Aorta (tissue), 5 donors: ENCODE measurements around the gene NPW. TPM values are rescaled to one million over a fixed set of nuclear protein-coding genes. Genes with fewer than 3 reads are reported as not detected.
"Not testable (repeated sequence)": the region's sequence is repeated elsewhere in the genome, so short reads cannot be mapped to it uniquely, and the experiment has no call there.

Experiments used
- ATAC-seq: fragments of 200-7000 bp; cut with Tn5 transposase; one replicate; pipeline ENCODE4 v1.9.1; 2022; ENCODE audit warnings: moderate library complexity; ENCODE audit not compliant: low FRiP score
- DNase-seq, 2 donors: peaks; one replicate each; pipeline ENCODE4 v3.0.0-alpha.2; 2020
- H3K27ac ChIP-seq, 2 donors: one replicate each; pipeline ENCODE4 v1.5.1; 2013; ENCODE audit warnings: low read length in 2 of 2, mild to moderate bottlenecking in 2 of 2, moderate library complexity in 2 of 2, control low read depth in 1 of 2, inconsistent platforms in 1 of 2, low read depth in 1 of 2
- H3K27me3 ChIP-seq, 2 donors: one replicate each; pipeline ENCODE4 v1.6.1; 2013; ENCODE audit warnings: control low read depth in 1 of 2, low read length in 1 of 2, mild to moderate bottlenecking in 1 of 2, moderate library complexity in 1 of 2; ENCODE audit not compliant: insufficient read depth in 2 of 2, control insufficient read depth in 1 of 2
- H3K36me3 ChIP-seq, 2 donors: one replicate each; pipeline ENCODE4 v1.6.1; 2013; ENCODE audit warnings: control low read depth in 1 of 2, low read length in 1 of 2, mild to moderate bottlenecking in 1 of 2; ENCODE audit not compliant: insufficient read depth in 2 of 2, control insufficient read depth in 1 of 2
- H3K4me1 ChIP-seq, 2 donors: one replicate each; pipeline ENCODE4 v1.6.1; 2013; ENCODE audit warnings: low read length in 2 of 2, control low read depth in 1 of 2, mild to moderate bottlenecking in 1 of 2, moderate library complexity in 1 of 2; ENCODE audit not compliant: insufficient read depth in 2 of 2, control insufficient read depth in 1 of 2
- H3K4me3 ChIP-seq, 2 donors: one replicate each; pipeline ENCODE4 v1.5.1; 2013; ENCODE audit warnings: low read length in 2 of 2, control low read depth in 1 of 2, mild to moderate bottlenecking in 1 of 2
- H3K9me3 ChIP-seq: one replicate; pipeline ENCODE4 v1.6.1; 2013; ENCODE audit warnings: mild to moderate bottlenecking, low read length; ENCODE audit not compliant: control insufficient read depth
- WGBS, 2 donors: extraction: QIAGEN DNeasy Blood & Tissue Kit; methylation state at CpG; one replicate each; pipeline ENCODE4 v1.1.7; 2013; 5-methylcytosine and 5-hydroxymethylcytosine counted together
- intact Hi-C, 2 donors: fragments of 100-400 bp; cut with DNase I; formaldehyde crosslinking; loops; one replicate each; pipeline versions ENCODE4 v1.14.2 to v1.15.0; 2022
- polyA plus RNA-seq, 2 donors: library from polyadenylated mRNA; stranded (reverse); fragments of 200-250 nt; gene quantifications; one replicate each; pipeline ENCODE4 v1.2.3, GENCODE V29; 2013
- total RNA-seq, 2 donors: library from RNA; stranded (reverse); fragmentation: NEBNext Ultra II Directional; extraction: Animal tissue kit (Norgen Biotek cat#: 25700); gene quantifications; one replicate each; pipeline ENCODE4 v1.2.1, GENCODE V29; 2021
- donor health status: healthy with polysubstance abuse.
- donor health status: Bipolar disorder and iron deficiency.
- donor health status: DM: no; HTN: no; CAD: no.
- donor health status: DM: no; HTN: no; CAD: no.
- donor health status: DM: yes; HTN: yes; CAD: no.

Gene NPW
- total and polyA plus RNA-seq, 4 donors: 0.56 to 1.2 TPM; not detected in 2

- no peaks in the 10 kb centered on the region for H3K36me3 ChIP-seq
- intact Hi-C loops: no loop called here
- WGBS, 2 donors: 88 to 91% methylated on average over 11 of the region's 11 CpGs
- no peak overlapping the region for H3K4me3 ChIP-seq
- no peaks in the 10 kb centered on the region for H3K27me3 ChIP-seq
- H3K4me1 ChIP-seq: no peaks in the 10 kb centered on the region
- no peak for DNase-seq
- no peak overlapping the region for H3K27ac ChIP-seq
- no peak for ATAC-seq
- H3K9me3 ChIP-seq: no peaks in the 10 kb centered on the region
Observed at GRCh38 chr16:2030036-2030435, 10.5 kb downstream of the NPW start.

GRCh38 chr16:2031081-2031577 lies 11.5 kb downstream of the NPW start:
- DNase-seq (no peak), ATAC-seq (no peak)
- intact Hi-C loops: no loop called here
- WGBS, 2 donors: 53 to 65% methylated on average over 10 to 11 of the region's 11 CpGs
- Histone ChIP-seq H3K4me1 (no peaks in the 10 kb centered on the region), H3K27ac (no peak overlapping the region), H3K36me3 (no peaks in the 10 kb centered on the region), H3K27me3 (no peaks in the 10 kb centered on the region), H3K9me3 (no peaks in the 10 kb centered on the region), H3K4me3 (no peak overlapping the region)

GRCh38 chr16:2032285-2033056 lies 12.9 kb downstream of the NPW start:
- Histone ChIP-seq H3K27ac (peak overlapping the region; percentile 62 to 91), H3K4me1 (no peaks in the 10 kb centered on the region), H3K36me3 (no peaks in the 10 kb centered on the region), H3K27me3 (no peaks in the 10 kb centered on the region), H3K4me3 (no peak overlapping the region), H3K9me3 (no peaks in the 10 kb centered on the region)
- intact Hi-C loops: no loop called here
- ATAC-seq: no peak
- 60 to 65% methylated on average over 14 to 15 of the region's 15 CpGs for WGBS, 2 donors
- DNase-seq: no peak

- Histone ChIP-seq H3K27me3 (no peaks in the 10 kb centered on the region), H3K27ac (peak overlapping the region; percentile 64 to 91), H3K4me3 (peak overlapping the region in 1 of 2 donors; percentile 3), H3K9me3 (no peaks in the 10 kb centered on the region), H3K36me3 (no peaks in the 10 kb centered on the region), H3K4me1 (no peaks in the 10 kb centered on the region)
- ATAC-seq: peak; percentile 75
- 2 to 5% methylated on average over 30 to 37 of the region's 37 CpGs for WGBS, 2 donors
- DNase-seq: peak; percentile 80 to 92
- intact Hi-C loops: no loop called here
Observed at GRCh38 chr16:2033057-2033908, 13.7 kb downstream of the NPW start.

GRCh38 chr16:2033909-2034695 lies 14.5 kb downstream of the NPW start:
- H3K9me3 ChIP-seq, H3K4me3 ChIP-seq, H3K27me3 ChIP-seq, intact Hi-C loops, ATAC-seq, H3K36me3 ChIP-seq, H3K4me1 ChIP-seq, DNase-seq: not testable (repeated sequence)
- WGBS, 2 donors: 8 to 12% methylated on average over 14 to 16 of the region's 32 CpGs
- H3K27ac ChIP-seq: peak overlapping the region; percentile 64 to 91

GRCh38 chr16:2034696-2035430 lies 15.3 kb downstream of the NPW start:
- DNase-seq (no peak), ATAC-seq (no peak)
- H3K4me3 ChIP-seq: no peak overlapping the region
- no peaks in the 10 kb centered on the region for H3K4me1 ChIP-seq
- intact Hi-C loops: no loop called here
- no peaks in the 10 kb centered on the region for H3K9me3 ChIP-seq
- H3K27me3 ChIP-seq: no peaks in the 10 kb centered on the region
- peak overlapping the region; percentile 73 to 93 for H3K27ac ChIP-seq
- 28 to 40% methylated on average over 14 to 17 of the region's 17 CpGs for WGBS, 2 donors
- H3K36me3 ChIP-seq: no peaks in the 10 kb centered on the region

- Histone ChIP-seq H3K4me3 (no peak overlapping the region), H3K9me3 (no peaks in the 10 kb centered on the region), H3K27me3 (no peaks in the 10 kb centered on the region), H3K27ac (peak overlapping the region; percentile 73 to 93), H3K4me1 (no peaks in the 10 kb centered on the region), H3K36me3 (no peaks in the 10 kb centered on the region)
- ATAC-seq (peak; percentile 62), DNase-seq (peak; percentile 90 to 93)
- WGBS, 2 donors: 10% methylated on average over 32 to 34 of the region's 34 CpGs
- intact Hi-C loops: no loop called here
Observed at GRCh38 chr16:2035431-2036199, 16.0 kb downstream of the NPW start.
